GM12801 (cell line): Measurements from ENCODE around the gene DNAH8.

ENCODE experiments used
- TF ChIP-seq, protein P1 (sequence below): IDR thresholded peaks from one replicate; pipeline ENCODE4 v1.5.1; 2011; ENCODE audit warnings: control low read depth; ENCODE audit not compliant: insufficient read length; ENCODE audit errors: extremely low read depth

Gene DNAH8

DNA sequence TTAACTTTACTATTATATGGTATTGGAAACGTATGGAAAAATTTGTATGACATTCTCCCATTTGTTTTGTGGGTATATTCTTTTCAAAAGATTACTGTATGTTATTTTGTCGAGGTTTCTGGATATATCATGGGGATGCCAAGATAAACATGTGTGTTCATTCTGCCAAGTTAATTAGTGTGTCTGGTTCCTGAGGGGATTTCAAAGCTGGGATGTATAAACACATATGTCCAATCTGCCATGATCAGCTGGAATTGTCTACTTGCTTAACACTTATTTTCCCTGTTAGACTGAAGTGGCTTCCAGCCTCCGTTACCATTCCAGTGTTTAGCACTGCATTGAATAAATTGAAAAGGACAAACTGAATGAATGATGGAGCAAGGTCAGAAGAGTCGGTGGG lies 86.2 kb downstream of the DNAH8 start:
- TF ChIP-seq, protein P1, sequence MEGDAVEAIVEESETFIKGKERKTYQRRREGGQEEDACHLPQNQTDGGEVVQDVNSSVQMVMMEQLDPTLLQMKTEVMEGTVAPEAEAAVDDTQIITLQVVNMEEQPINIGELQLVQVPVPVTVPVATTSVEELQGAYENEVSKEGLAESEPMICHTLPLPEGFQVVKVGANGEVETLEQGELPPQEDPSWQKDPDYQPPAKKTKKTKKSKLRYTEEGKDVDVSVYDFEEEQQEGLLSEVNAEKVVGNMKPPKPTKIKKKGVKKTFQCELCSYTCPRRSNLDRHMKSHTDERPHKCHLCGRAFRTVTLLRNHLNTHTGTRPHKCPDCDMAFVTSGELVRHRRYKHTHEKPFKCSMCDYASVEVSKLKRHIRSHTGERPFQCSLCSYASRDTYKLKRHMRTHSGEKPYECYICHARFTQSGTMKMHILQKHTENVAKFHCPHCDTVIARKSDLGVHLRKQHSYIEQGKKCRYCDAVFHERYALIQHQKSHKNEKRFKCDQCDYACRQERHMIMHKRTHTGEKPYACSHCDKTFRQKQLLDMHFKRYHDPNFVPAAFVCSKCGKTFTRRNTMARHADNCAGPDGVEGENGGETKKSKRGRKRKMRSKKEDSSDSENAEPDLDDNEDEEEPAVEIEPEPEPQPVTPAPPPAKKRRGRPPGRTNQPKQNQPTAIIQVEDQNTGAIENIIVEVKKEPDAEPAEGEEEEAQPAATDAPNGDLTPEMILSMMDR, result no peak

DNA sequence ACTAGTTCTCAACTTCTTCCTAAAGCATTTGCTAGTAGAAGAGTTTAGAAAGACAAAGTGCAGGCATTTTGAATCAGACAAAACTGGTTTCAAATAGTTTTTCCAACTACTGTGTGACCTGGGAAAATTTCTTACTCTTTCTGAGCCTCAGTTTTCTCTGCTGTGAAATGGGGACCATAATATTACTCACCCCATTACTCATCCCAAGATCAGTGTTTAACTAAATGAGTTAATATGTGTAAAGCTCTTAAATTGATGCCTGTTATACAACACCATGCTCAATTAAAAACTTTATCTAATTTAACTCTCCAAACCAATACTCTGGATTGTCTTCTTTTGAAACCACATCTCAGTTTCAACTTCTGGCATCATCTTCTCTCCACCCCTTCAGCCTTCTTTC lies 87.4 kb downstream of the DNAH8 start:
- TF ChIP-seq, protein P1, result no peak

DNA sequence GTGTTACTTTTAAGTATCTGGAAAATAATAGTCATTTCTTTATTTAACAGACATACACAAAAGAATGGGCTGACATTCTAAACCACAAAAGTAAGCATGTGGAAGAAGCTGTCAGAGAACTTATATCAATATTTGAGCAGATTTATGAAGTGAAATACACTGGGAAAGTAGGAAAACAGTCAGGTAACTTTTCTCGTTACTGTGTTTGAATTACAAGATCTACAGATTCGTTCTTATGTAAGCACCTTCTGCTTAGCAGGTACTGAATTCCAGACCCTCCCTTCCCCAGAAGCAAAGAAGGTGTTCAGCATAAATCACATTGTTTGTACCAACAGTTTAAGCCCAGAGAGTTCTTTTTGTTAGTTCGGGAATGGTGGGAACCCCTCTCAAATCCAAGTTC lies 88.0 kb downstream of the DNAH8 start:
- TF ChIP-seq, protein P1, result no peak

DNA sequence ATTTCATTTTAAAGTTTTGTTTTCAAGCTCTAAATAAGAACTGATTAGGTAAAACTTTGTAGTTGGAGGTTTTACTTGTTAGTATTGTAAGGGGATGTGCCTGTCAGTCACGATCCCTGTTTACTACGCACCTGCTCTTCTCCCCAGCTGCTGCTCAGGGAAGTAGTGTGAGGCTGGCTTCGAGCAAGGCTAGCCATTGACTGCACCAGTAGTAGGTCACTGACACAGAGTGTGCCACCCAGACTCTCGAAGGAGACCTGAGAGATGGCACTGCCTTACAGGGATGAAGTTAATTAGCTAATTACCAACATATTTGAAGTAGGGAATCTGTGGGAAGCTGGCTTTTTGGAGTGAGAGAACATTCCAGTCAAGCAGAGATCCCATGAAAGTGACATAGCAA lies 89.2 kb downstream of the DNAH8 start:
- TF ChIP-seq, protein P1, result no peak

DNA sequence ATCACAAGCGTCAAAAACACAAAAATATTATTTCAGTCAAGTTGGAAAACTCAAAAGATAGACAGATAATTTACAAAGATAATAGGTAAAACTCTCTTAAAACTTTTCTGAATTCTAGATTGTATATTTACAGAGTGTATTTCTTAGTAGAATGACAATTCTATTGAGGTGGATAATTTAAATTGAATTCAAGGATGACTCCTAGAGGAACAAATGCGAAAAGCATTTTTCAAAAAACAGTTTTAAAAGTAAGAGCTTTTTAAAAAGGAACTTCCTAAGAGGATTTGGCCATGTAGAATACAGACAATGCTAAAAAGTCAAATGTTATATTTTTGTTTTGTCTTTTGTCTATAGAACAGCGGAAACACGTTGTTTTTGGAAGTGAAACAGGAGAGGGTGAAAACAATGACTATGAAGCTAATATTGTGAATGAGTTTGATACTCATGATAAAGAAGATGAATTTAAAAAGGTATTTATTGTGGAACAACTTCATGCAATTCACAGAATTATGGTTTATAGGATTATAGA lies 90.1 kb downstream of the DNAH8 start:
- TF ChIP-seq, protein P1, result no peak

DNA sequence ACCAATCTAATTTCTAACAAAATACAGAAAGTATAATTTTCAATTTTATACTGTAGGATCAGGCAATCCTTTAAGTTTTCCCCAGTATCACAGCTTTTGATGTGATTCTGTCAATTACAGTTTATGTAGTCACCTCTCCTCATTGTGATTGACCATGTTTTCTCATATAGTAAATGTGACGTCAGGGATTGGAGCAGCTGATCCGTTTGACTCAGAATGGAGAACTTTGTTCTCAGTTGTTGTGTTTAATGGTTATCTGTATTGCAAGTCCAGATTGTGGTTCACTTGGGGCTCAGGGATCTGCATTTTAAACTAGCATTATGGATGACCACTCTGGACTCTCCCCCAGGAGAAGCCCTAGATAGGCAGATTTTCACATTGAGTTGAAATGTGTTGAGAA lies 90.6 kb downstream of the DNAH8 start:
- TF ChIP-seq, protein P1, result no peak

DNA sequence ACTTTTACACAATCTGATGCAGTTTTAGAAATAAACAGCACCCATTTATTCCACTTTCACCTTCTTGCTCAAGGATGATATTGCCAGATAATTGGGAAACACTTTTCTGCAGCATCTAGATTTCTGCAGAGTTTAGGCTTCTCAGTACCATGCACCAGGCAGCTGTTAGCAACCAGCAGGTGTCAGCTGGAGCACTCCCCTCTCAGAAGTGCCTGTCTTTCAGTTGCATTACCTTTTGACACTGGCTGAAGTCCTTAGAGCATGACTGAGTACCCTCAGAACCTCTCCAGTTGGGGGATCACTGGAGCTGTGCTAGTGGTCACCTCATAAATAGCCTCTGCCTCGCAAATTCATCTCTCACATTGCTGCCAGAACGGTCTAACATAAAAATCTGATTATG lies 91.2 kb downstream of the DNAH8 start:
- TF ChIP-seq, protein P1, result no peak

DNA sequence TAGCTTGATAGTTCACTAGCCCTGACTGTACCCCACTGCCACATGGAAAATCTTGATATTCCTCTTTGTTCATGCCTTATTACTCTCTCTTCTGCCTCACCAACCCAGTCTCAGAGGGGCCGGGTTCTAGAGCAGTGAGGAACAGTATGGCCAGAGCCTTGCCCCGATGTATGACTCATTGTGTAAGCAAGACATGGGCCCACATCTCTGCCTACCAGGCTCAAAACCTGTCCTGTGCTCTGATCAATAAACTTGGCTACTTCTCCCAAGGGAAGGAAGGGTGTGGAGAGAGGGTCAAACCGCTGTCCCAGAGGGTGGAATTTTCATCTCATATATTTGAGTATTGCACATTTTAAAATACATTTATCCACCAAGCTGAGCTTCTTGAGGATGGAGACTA lies 91.7 kb downstream of the DNAH8 start:
- TF ChIP-seq, protein P1, result no peak
